Gastroesophageal sphincter (tissue), 4 donors: ENCODE results near the gene EHBP1. TPM values are rescaled to one million over a fixed set of nuclear protein-coding genes. Genes with fewer than 3 reads are reported as not detected.

Experiments
- ATAC-seq: fragments of 150-250 bp; one replicate; pipeline ENCODE4 v1.9.1; 2016; ENCODE audit warnings: mild to moderate bottlenecking, moderate library complexity
- H3K27ac ChIP-seq, 4 donors: fragments of 200-600 bp; sonication (generic) in 3 of 4; 1 replicate in 3 of 4; 2 replicates in 1 of 4; pipeline ENCODE4 v1.5.1; 2016 to 2019
- H3K27me3 ChIP-seq: fragments of 200-600 bp; sonication (generic); one replicate; pipeline ENCODE4 v1.5.1; 2019
- H3K36me3 ChIP-seq, 2 donors: fragments of 200-600 bp; sonication (generic); one replicate each; pipeline ENCODE4 v1.5.1; 2019; ENCODE audit warnings: control low read depth in 1 of 2
- H3K4me1 ChIP-seq, 3 donors: fragments of 200-600 bp; sonication (generic); 1 replicate in 2 of 3; 2 replicates in 1 of 3; pipeline ENCODE4 v1.5.1; 2016 to 2019; ENCODE audit warnings: control low read depth in 2 of 3
- H3K4me3 ChIP-seq, 2 donors: fragments of 200-600 bp; sonication (generic); one replicate each; pipeline ENCODE4 v1.5.1; 2019; ENCODE audit warnings: mild to moderate bottlenecking in 1 of 2, moderate library complexity in 1 of 2
- H3K9me3 ChIP-seq, 3 donors: fragments of 200-600 bp; sonication (generic); one replicate each; pipeline ENCODE4 v1.5.1; 2017 to 2019; ENCODE audit warnings: control low read depth in 2 of 3
- CTCF ChIP-seq, 4 experiments: fragments of 200-600 bp in 2 of 4; fragments of 450-650 bp in 2 of 4; sonication (generic) in 1 of 4; IDR thresholded peaks; one replicate each; pipeline ENCODE4 v1.5.1; 2017 to 2019; ENCODE audit warnings: antibody characterized with exemption in 4 of 4, mild to moderate bottlenecking in 2 of 4, moderate library complexity in 2 of 4
- EP300 ChIP-seq: sonication (generic); formaldehyde crosslinking; IDR thresholded peaks from one replicate; pipeline ENCODE4 v1.6.1; 2017; ENCODE audit warnings: antibody characterized with exemption, mild to moderate bottlenecking
- POLR2A ChIP-seq, 2 donors: fragments of 450-650 bp; IDR thresholded peaks; one replicate each; pipeline ENCODE4 v1.6.1; 2017; ENCODE audit warnings: antibody characterized with exemption in 2 of 2, mild to moderate bottlenecking in 2 of 2, moderate library complexity in 1 of 2
- POLR2AphosphoS5 ChIP-seq: sonication (generic); formaldehyde crosslinking; IDR thresholded peaks from one replicate; pipeline ENCODE4 v1.6.1; 2017; ENCODE audit warnings: antibody characterized with exemption
- WGBS, 2 donors: methylation state at CpG; one replicate each; pipeline ENCODE4 v1.1.5; 2018; ENCODE audit warnings: low coverage in 1 of 2; 5-methylcytosine and 5-hydroxymethylcytosine counted together
- total RNA-seq, 4 donors: library from RNA; depleted of rRNA; stranded (reverse); fragments of >200 nt; gene quantifications; one replicate each; pipeline ENCODE4 v1.1.0, GENCODE V29; 2016

EHBP1 gene
- total RNA-seq, 4 donors from 2014 or later, result 82.4 to 159 (median 146) TPM

GRCh38 chr2:62904344-62904743 is 198.8 kb downstream of the EHBP1 start:
- Histone ChIP-seq H3K27me3 (no peaks in the 10 kb centered on the region), H3K4me1 (no peaks in the 10 kb centered on the region), H3K36me3 (peaks cover 0 to 6% of the 10 kb centered on the region in 2 donors), H3K9me3 (no peaks in the 10 kb centered on the region), H3K27ac (no peak overlapping the region), H3K4me3 (no peak overlapping the region)
- no peak for ATAC-seq
- TF ChIP-seq CTCF (IDR thresholded peaks at IDR 0.05) (no peak), POLR2A (IDR thresholded peaks at IDR 0.05) (no peak), POLR2AphosphoS5 (no peak), EP300 (no peak)
- WGBS, 2 donors, result 93 to 100% methylated on average over 1 to 2 of the region's 2 CpGs

DNA sequence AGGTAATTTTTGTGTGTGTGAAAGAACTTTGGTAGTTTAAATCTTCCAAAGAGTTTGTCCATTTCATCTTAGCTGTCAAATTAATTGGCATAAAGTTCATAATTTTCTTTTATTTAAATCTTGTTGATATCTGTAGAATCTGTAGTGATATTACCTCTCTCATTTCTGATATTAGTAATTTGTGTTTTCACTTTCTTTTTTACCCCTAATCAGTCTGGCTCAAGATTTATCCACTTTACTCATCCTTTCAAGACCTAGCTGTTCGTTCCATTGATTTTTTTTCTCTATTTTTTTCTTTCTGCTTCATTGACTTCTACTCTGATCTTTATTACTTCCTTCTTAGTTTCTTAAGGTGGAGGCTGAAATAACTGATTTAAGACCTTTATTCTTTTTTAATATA is 202.6 kb downstream of the EHBP1 start:
- Histone ChIP-seq H3K36me3 (peaks cover 0 to 6% of the 10 kb centered on the region in 2 donors), H3K4me1 (no peaks in the 10 kb centered on the region), H3K27ac (no peak overlapping the region), H3K4me3 (no peak overlapping the region), H3K9me3 (no peaks in the 10 kb centered on the region), H3K27me3 (no peaks in the 10 kb centered on the region)
- 63 to 89% methylated on average over 1 of the region's 1 CpG for WGBS, 2 donors
- ATAC-seq, result no peak
- TF ChIP-seq POLR2A (IDR thresholded peaks at IDR 0.05) (no peak), EP300 (no peak), POLR2AphosphoS5 (no peak), CTCF (IDR thresholded peaks at IDR 0.05) (no peak)

GRCh38 chr2:62913311-62913710 is 207.8 kb downstream of the EHBP1 start:
- Histone ChIP-seq H3K4me3 (no peak overlapping the region), H3K27ac (no peak overlapping the region), H3K4me1 (no peaks in the 10 kb centered on the region), H3K9me3 (no peaks in the 10 kb centered on the region), H3K36me3 (no peaks in the 10 kb centered on the region), H3K27me3 (no peaks in the 10 kb centered on the region)
- no peak for TF ChIP-seq CTCF (IDR thresholded peaks at IDR 0.05)
- no peak for TF ChIP-seq EP300
- TF ChIP-seq POLR2A (IDR thresholded peaks at IDR 0.05), result no peak
- no peak for TF ChIP-seq POLR2AphosphoS5
- ATAC-seq, result no peak

- no peak for TF ChIP-seq POLR2AphosphoS5
- TF ChIP-seq CTCF (IDR thresholded peaks at IDR 0.05), result no peak
- TF ChIP-seq EP300, result no peak
- TF ChIP-seq POLR2A (IDR thresholded peaks at IDR 0.05), result no peak
- H3K4me3 ChIP-seq, result no peak overlapping the region
- H3K27ac ChIP-seq, result no peak overlapping the region
- 94% methylated on average over 2 of the region's 2 CpGs for WGBS, 2 donors
- no peaks in the 10 kb centered on the region for H3K27me3 ChIP-seq
- peaks cover 0 to 12% (median 0%) of the 10 kb centered on the region in 3 donors for H3K9me3 ChIP-seq
- ATAC-seq, result no peak
- peaks cover 0 to 38% of the 10 kb centered on the region in 2 donors for H3K36me3 ChIP-seq
- H3K4me1 ChIP-seq, result no peaks in the 10 kb centered on the region
These were observed 213.5 kb downstream of the EHBP1 start for GRCh38 chr2:62919041-62919440.

- ATAC-seq, result no peak
- Histone ChIP-seq H3K27me3 (no peaks in the 10 kb centered on the region), H3K36me3 (peaks cover 0 to 38% of the 10 kb centered on the region in 2 donors), H3K27ac (no peak overlapping the region), H3K9me3 (peaks cover 0 to 12% (median 0%) of the 10 kb centered on the region in 3 donors), H3K4me3 (no peak overlapping the region), H3K4me1 (no peaks in the 10 kb centered on the region)
- no peak for TF ChIP-seq POLR2A (IDR thresholded peaks at IDR 0.05)
- no peak for TF ChIP-seq CTCF (IDR thresholded peaks at IDR 0.05)
- TF ChIP-seq POLR2AphosphoS5, result no peak
- TF ChIP-seq EP300, result no peak
These were observed 214.6 kb downstream of the EHBP1 start for GRCh38 chr2:62920070-62920469.
